ENCODE measurements around the gene KRT15.
"Not testable (repeated sequence)": the region's sequence is repeated elsewhere in the genome, so short reads cannot be mapped to it uniquely, and the experiment has no call there.

The KRT15 gene

GRCh38 chr17:41542786-41543185, 24.1 kb upstream of the KRT15 start:
- DNase-seq: not testable (repeated sequence)

- no peak for DNase-seq
Measured at GRCh38 chr17:41542357-41542756, 23.7 kb upstream of the KRT15 start.

- no peak for DNase-seq
Measured at GRCh38 chr17:41540921-41541625, 22.4 kb upstream of the KRT15 start.

GRCh38 chr17:41539979-41540701, 21.4 kb upstream of the KRT15 start:
- DNase-seq: no peak

GRCh38 chr17:41539071-41539492, 20.4 kb upstream of the KRT15 start:
- DNase-seq: no peak

- no peak for DNase-seq
Measured at GRCh38 chr17:41538565-41538991, 19.9 kb upstream of the KRT15 start.

GRCh38 chr17:41537990-41538389, 19.3 kb upstream of the KRT15 start:
- DNase-seq: no peak

- no peak for DNase-seq
Measured at GRCh38 chr17:41537614-41537954, 18.9 kb upstream of the KRT15 start.

- no peak for DNase-seq
Measured at GRCh38 chr17:41536741-41537613, 18.3 kb upstream of the KRT15 start.

GRCh38 chr17:41535764-41536481, 17.2 kb upstream of the KRT15 start:
- DNase-seq: no peak

- DNase-seq: no peak
Measured at GRCh38 chr17:41534899-41535546, 16.3 kb upstream of the KRT15 start.

- no peak for DNase-seq
Measured at GRCh38 chr17:41533613-41534012, 14.9 kb upstream of the KRT15 start.

GRCh38 chr17:41532947-41533570, 14.4 kb upstream of the KRT15 start:
- DNase-seq: no peak

GRCh38 chr17:41531993-41532392, 13.3 kb upstream of the KRT15 start:
- DNase-seq: no peak

GRCh38 chr17:41530062-41531048, 11.7 kb upstream of the KRT15 start:
- DNase-seq: no peak

- no peak for DNase-seq
Measured at GRCh38 chr17:41529491-41529915, 10.8 kb upstream of the KRT15 start.

- no peak for DNase-seq
Measured at GRCh38 chr17:41528959-41529353, 10.3 kb upstream of the KRT15 start.

- DNase-seq: no peak
Measured at GRCh38 chr17:41527063-41528023, 8.7 kb upstream of the KRT15 start.

GRCh38 chr17:41524261-41524660, 5.6 kb upstream of the KRT15 start:
- DNase-seq: no peak

Data from Kasumi-1 (cell line).